ENCODE data around the gene TENM4. TPM values are rescaled to one million over a fixed set of nuclear protein-coding genes. Genes with fewer than 3 reads are reported as not detected.

Gene TENM4
- total and polyA plus RNA-seq, 2 of the 13 experiments (the other 11 are each of a cell fraction or from before 2014, with no cell fraction given) = not detected

DNA sequence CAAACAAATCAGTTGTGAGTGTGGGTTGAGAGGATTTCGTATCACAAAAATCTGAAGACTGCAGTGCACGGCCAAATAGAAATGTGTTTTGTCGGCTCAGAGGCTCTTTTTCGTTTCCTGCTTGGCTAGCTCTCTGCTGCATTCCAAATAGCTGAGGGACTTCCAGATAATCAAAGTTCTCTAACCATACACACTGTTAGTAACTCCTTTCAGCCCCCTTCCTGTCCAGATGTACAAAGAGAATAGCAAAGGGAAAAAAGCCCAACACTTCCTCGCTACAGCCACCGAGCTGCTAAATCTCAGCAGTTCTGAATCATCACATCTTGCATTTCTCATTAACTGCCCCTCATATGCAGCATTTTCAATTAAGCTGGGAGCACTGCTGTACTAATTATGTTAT is 203.1 kb downstream of the TENM4 start (continued):
- TF ChIP-seq ZNF138 (CRISPR knock-in tag; IDR thresholded peaks at IDR 0.05; ENCODE audit: low read depth) = no peak
- no peak for TF ChIP-seq BRCA1 (CRISPR knock-in tag; IDR thresholded peaks at IDR 0.05)
- TF ChIP-seq, protein P1, sequence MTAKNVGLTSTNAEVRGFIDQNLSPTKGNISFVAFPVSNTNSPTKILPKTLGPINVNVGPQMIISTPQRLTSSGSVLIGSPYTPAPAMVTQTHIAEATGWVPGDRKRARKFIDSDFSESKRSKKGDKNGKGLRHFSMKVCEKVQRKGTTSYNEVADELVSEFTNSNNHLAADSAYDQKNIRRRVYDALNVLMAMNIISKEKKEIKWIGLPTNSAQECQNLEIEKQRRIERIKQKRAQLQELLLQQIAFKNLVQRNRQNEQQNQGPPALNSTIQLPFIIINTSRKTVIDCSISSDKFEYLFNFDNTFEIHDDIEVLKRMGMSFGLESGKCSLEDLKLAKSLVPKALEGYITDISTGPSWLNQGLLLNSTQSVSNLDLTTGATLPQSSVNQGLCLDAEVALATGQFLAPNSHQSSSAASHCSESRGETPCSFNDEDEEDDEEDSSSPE (CRISPR knock-in tag; IDR thresholded peaks at IDR 0.05) = no peak
- no peak for TF ChIP-seq ZNF678 (CRISPR knock-in tag; IDR thresholded peaks at IDR 0.05)
- TF ChIP-seq, protein P2, sequence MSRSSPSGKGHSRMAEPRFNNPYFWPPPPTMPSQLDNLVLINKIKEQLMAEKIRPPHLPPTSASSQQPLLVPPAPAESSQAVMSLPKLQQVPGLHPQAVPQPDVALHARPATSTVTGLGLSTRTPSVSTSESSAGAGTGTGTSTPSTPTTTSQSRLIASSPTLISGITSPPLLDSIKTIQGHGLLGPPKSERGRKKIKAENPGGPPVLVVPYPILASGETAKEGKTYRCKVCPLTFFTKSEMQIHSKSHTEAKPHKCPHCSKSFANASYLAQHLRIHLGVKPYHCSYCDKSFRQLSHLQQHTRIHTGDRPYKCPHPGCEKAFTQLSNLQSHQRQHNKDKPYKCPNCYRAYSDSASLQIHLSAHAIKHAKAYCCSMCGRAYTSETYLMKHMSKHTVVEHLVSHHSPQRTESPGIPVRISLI (CRISPR knock-in tag; IDR thresholded peaks at IDR 0.05; ENCODE audit: borderline replicate concordance) = no peak
- TF ChIP-seq NR2C2 (CRISPR knock-in tag; IDR thresholded peaks at IDR 0.05; ENCODE audit: borderline replicate concordance) = no peak
- no peak for TF ChIP-seq ZNF768 (CRISPR knock-in tag; IDR thresholded peaks at IDR 0.05)

DNA sequence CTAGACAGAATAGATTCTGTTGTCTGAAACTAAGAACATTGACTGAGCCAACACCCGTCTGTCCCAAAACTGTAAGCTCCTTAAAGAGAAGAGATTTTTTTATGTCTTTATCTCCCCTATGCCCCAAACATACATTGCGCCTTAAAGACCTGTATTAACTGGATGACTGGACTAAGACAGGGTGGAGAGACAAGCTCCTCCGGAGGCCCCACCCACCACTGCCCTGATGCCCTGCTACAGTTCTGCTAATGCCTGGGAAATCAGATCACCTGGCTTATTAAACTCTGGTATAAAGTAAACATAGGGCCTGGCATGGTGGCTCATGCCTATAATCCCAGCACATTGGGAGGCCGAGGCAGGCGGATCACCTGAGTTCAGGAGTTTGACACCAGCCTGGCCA is 203.7 kb downstream of the TENM4 start:
- intact Hi-C loops (cut with micrococcal nuclease; ENCODE audit: unreplicated experiment) (no loop called here), in situ Hi-C loops (cut with HindIII; ENCODE audit: extremely low pct_ligation_motif_present, low pct_unique_long_range_greater_than_20kb) (no loop called here)
- BruUV-seq (replicated peaks) = no TSS peak
- H3K4me3 ChIP-seq (replicated peaks in 1 of 3; ENCODE audit: insufficient read depth in 1 of 3, low read depth in 2 of 3, low read length in 3 of 3) = no peak overlapping the region
- DNase-seq (ENCODE audit: low spot score) = no peak
- H2AFZ ChIP-seq (ENCODE audit: low read length) = no peak overlapping the region
- no peak for ATAC-seq
- no peaks in the 10 kb centered on the region for H3K36me3 ChIP-seq (replicated peaks in 1 of 2; ENCODE audit: control insufficient read depth in 1 of 2, insufficient read depth in 2 of 2, low read length in 2 of 2)
- no peak for FAIRE-seq
- ChIA-PET POLR2A (no interaction called here), CTCF (ENCODE audit: low intra/inter-chr PET ratio, low total read pairs) (no interaction called here)
- H3K27ac ChIP-seq (ENCODE audit: extremely low read length, insufficient read depth, low read length) = no peak overlapping the region
- TF ChIP-seq YEATS2 (CRISPR knock-in tag; IDR thresholded peaks at IDR 0.05; ENCODE audit: borderline replicate concordance) (no peak), CENPX (CRISPR knock-in tag; IDR thresholded peaks at IDR 0.05) (no peak)
- H3K9ac ChIP-seq (ENCODE audit: insufficient read depth, low read depth, low read length) = no peak overlapping the region
- no peaks in the 10 kb centered on the region for H3K9me3 ChIP-seq (ENCODE audit: low read length)
- peaks cover 0 to 14% of the 10 kb centered on the region in 2 experiments; a peak in 1 of 5 replicates for H3K27me3 ChIP-seq (ENCODE audit: control insufficient read depth in 1 of 2, insufficient read depth in 2 of 2, low read length in 2 of 2)
- 54% methylated on average over 3 of the region's 5 CpGs for WGBS (ENCODE audit: low lambda C conversion rate)
- no peaks in the 10 kb centered on the region for H4K20me1 ChIP-seq (ENCODE audit: insufficient read depth, low read length)
- no peaks in the 10 kb centered on the region for H3K79me2 ChIP-seq (ENCODE audit: insufficient read depth, low read length)
- no peaks in the 10 kb centered on the region for H3K4me1 ChIP-seq (ENCODE audit: insufficient read depth, low read length)
- H3K4me2 ChIP-seq (ENCODE audit: low read depth, low read length) = no peak overlapping the region

Data from HepG2 (cell line).